DND-41 (cell line): ENCODE data around the gene XXYLT1.

ENCODE experiments used
- EZH2 ChIP-seq: IDR thresholded peaks from 3 replicates; pipeline ENCODE4 v1.6.1; 2012; ENCODE audit warnings: borderline replicate concordance, low read depth, mild to moderate bottlenecking, moderate library complexity, low read length, inconsistent platforms; ENCODE audit not compliant: severe bottlenecking
- TF ChIP-seq, protein P1 (sequence below): IDR thresholded peaks from 2 replicates; pipeline ENCODE4 v1.5.1; 2012; ENCODE audit warnings: borderline replicate concordance, low read length, moderate library complexity, mild to moderate bottlenecking; ENCODE audit not compliant: poor library complexity, severe bottlenecking; ENCODE audit errors: extremely low read depth

DNA sequence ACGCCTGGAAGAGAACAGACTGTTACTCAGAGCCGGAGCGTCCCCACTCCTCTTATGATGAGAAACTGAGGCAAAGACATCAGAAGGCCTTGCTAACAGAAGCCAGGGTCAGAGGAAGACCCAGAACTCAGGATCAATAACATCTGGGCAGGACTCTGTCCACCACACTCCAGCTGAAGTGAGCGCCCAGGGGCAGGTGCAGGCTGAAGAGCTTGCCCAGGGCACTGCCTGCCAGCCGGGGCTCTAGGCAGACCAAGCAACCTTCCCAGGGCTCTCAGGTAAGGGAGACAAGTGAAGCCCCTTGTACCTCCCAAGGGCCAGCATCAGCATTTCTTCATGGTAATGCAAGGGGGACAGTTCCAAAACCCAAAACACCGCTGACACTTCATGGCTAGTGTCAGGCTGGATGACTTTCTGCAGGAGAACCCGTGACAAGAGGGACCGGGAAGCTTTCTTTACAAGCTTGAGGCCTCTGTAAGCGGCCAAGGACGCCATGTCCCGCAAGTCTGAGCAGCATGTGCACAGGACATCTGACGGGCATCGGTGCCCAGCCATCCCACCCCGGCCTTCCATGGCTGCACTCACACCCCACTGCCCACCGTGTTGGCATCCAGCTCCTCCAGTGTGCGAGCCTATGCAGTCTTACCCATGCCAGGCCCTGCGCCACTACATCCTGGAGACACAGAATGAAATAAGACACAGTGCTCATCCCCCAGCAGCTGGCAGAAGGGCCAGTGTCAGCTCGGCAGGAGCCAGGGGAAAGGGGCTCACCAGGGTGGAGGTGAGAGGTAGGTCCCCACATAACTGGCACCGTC lies 14.1 kb downstream of the XXYLT1 start:
- TF ChIP-seq, protein P1, sequence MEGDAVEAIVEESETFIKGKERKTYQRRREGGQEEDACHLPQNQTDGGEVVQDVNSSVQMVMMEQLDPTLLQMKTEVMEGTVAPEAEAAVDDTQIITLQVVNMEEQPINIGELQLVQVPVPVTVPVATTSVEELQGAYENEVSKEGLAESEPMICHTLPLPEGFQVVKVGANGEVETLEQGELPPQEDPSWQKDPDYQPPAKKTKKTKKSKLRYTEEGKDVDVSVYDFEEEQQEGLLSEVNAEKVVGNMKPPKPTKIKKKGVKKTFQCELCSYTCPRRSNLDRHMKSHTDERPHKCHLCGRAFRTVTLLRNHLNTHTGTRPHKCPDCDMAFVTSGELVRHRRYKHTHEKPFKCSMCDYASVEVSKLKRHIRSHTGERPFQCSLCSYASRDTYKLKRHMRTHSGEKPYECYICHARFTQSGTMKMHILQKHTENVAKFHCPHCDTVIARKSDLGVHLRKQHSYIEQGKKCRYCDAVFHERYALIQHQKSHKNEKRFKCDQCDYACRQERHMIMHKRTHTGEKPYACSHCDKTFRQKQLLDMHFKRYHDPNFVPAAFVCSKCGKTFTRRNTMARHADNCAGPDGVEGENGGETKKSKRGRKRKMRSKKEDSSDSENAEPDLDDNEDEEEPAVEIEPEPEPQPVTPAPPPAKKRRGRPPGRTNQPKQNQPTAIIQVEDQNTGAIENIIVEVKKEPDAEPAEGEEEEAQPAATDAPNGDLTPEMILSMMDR = no peak
- no peak for TF ChIP-seq EZH2
